GM21786 (cell line): Measurements from ENCODE around the gene SCYL2.

Experiments used
- ATAC-seq: cut with Tn5 transposase; IDR thresholded peaks from one replicate; pipeline ENCODE4 v1.9.1; 2021; ENCODE audit not compliant: unreplicated experiment

The SCYL2 gene

DNA sequence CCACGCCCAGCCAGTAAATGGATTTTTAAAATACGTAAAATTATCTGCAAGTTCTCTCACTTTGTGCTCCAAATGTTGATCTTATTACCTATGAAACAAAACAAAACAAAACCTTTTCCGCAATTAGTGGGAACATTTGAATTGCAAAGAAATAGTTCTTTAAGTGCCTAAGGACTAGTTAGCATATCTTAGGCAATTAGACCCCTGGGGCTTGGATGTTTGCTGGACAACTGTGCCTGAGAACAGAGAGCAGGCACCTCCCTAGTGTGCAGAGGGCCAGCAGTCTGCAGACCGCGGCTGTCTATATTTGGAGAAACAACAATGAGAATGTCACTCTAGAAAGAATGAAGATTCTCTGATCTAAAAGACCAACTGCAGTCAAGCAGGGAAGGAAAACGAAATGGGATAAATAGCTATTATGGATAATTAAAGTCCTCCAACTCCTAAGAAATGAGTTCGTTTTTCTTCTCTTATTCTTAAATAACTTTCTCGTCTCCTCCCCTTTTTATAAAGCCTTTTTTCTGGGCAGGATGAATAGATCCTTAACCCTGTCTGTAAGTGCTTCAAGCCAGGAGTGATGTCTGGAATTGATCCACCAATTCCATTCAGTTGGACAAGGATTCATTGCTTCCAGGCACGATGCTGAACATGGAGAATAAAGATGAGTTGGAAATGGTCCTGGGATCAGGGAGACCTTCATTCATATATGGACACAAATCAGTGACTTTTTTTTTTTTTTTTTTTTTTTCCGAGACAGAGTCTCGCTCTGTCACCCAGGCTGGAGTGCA lies 106.1 kb downstream of the SCYL2 start:
- no peak for ATAC-seq

DNA sequence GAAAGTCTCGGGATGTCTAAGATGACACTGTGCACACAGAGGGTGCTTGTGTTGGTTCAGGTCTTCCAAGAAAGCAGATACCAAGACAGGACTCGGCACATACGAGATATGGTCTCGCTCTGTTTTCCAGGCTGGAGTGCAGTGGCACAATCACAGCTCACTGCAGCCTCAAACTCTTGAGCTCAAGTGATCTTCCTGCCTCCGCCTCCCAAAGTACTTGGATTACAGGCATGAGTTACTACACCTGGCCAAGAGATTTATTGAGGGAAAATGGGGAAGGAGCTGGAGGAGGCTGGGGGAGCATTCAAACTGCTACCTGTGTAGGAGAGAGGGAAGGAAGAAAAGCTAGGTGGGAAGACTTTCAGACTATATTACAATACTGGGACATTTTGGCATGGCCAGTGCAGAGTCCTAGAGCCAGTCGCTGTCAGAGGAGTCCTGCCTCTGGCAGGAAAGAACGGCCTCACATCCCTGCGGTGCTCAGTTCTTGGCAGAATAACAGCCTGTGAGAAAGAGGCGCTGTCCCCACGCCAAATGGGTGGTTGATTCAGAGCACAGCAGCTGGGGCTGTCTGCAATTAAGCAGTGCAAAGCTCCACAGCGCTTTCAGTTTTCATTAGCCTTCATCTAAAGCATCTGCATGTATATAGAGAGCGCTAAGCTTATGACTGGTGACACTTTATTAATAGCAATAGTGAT lies 108.2 kb downstream of the SCYL2 start:
- ATAC-seq, result no peak

DNA sequence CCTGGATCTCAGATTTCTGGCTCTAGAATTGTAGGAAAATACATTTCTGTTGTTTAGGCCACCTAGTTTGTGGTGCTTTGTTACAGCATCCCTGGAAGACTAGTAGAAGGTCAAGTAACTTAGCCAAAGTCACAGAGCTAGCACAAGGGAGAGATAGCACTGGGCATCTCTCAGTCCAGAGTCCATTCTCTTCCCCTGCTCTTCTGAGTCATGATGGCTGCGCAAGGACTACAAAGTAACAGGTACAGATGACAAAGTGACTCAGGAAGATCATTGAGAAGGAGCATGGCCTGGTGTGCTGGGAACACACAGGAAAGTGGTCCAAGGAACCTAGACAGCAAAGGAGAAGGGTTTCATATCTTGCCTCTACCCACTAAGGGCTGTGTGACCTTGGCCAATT lies 109.2 kb downstream of the SCYL2 start:
- ATAC-seq, result no peak

DNA sequence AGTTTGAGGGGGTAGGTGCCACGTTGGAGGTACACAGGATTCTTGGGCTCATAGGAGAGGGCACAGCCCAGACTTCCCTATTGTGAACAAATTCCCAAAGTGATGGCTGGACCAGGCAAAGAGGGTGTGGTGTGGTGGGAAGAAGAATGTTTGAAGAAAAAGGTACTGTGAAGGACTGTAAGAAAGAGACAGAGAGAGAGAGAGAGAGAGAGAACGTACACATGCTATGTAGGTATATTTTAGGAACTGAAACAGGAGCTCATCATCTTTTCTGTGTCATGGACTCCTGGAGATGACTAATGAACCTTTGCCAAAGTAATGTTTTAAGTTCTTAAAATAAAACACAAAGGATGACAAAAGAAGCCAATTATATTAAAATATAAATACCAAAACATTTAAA lies 114.4 kb downstream of the SCYL2 start:
- peak; percentile 66 for ATAC-seq

- ATAC-seq, result no peak
Observed at GRCh38 chr12:100382338-100382737, 115.4 kb downstream of the SCYL2 start.

DNA sequence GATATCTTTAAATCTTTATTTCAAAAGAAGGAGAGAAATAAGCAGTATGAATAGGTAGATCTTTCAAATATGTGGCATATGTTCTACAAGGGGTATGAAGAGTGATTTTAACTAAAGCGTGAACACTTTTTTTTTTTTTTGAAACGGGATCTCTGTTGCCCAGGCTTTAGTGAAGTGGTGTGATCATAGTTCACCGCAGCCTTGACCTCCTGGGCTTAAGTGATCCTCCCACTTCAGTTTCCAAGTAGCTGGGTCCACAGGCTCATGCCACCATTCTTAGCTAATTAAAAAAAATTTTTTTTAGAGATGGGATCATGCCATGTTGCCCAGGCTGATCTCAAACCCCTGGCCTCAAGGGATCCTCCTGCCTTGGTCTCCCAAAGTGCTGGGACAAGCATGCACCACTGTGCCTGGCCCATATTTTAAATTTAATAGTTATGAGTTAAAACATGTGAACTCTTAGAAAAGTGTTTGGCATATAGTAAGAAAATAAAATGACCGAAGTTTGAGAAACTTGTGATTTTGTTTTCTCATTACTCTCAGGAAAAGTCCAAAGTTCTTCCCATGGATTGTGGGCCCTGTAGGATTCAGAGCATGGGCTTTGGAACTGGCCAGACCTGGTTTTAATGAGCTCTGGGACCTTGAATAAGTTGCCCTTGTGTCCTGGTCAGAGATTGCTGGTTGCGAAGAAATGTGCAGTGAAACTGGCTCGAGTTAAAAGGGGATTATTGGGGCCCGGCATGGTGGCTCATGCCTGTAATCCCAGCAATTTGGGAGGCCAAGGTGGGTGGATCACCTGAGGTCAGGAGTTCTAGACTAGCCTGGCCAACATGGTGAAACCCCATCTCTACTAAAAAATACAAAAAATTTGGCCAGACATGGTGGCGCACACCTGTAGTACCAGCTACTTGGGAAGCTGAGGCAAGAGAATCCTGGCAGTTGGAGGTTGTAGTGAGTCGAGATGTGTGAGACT lies 116.9 kb downstream of the SCYL2 start:
- no peak for ATAC-seq

DNA sequence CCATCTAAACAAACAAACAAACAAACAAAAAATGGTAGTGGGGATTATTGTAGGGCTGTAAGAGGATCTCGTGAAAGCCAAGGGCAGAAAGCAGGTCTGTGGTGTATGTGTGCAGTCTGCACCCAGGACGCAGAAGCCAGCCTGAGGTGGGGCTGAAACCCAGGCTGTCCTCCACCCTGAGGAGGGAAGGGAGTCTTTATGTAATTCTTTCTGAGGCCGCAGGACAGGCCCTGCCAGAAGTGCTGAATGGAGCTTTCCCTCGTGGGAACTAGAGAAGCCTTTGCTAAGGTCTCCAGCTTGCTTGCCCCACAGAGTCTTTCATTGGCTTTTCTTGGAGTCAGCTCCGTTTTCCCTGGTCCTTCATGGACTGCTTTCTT lies 117.6 kb downstream of the SCYL2 start:
- ATAC-seq, result no peak

DNA sequence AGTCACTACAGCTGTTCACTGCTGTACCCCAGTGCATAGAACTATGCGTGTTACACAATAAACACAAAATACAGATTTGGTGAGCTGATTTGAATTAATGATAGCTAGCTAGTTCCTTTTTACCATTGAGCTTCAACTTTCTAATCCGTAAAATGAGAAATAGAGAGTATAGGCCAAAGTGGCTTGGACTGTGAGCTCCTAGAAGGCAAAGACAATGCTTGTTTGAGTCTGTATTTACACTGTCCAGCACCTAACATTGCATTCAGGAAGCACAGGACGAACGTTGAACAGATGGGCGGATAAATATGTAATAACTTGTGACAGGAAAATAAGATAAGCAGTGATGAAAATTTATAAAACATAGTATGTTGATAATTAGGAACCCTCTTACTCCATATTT lies 121.4 kb downstream of the SCYL2 start:
- ATAC-seq, result no peak
